ENCODE results near the gene AKNA. TPM values are rescaled to one million over a fixed set of nuclear protein-coding genes. Genes with fewer than 3 reads are reported as not detected.
"Not testable (repeated sequence)": the region's sequence is repeated elsewhere in the genome, so short reads cannot be mapped to it uniquely, and the experiment has no call there.

The AKNA gene
- total RNA-seq, 2 donors from 2014 or later, result 3.1 to 7.8 TPM

GRCh38 chr9:114336699-114337395, 50.9 kb downstream of the AKNA start:
- Histone ChIP-seq H3K4me1 (no peaks in the 10 kb centered on the region), H3K27me3 (no peaks in the 10 kb centered on the region), H3K9me3 (no peaks in the 10 kb centered on the region), H3K36me3 (peaks cover 43% of the 10 kb centered on the region), H3K27ac (no peak overlapping the region), H3K4me3 (no peak overlapping the region)
- no peak for TF ChIP-seq CTCF (IDR thresholded peaks at IDR 0.05)
- no peak for DNase-seq (ENCODE audit: low spot score)

- H3K36me3 ChIP-seq, result peaks cover 37% of the 10 kb centered on the region
- no peak for TF ChIP-seq CTCF (IDR thresholded peaks at IDR 0.05)
Observed at GRCh38 chr9:114336157-114336556, 51.6 kb downstream of the AKNA start.

GRCh38 chr9:114335745-114336144, 52.0 kb downstream of the AKNA start:
- H3K36me3 ChIP-seq, result peaks cover 33% of the 10 kb centered on the region
- H3K4me3 ChIP-seq, result no peak overlapping the region
- H3K4me1 ChIP-seq, result no peaks in the 10 kb centered on the region
- no peak for DNase-seq (ENCODE audit: low spot score)
- no peaks in the 10 kb centered on the region for H3K9me3 ChIP-seq
- no peaks in the 10 kb centered on the region for H3K27me3 ChIP-seq
- H3K27ac ChIP-seq, result no peak overlapping the region
- no peak for TF ChIP-seq CTCF (IDR thresholded peaks at IDR 0.05)

More at GRCh38 chr9:114336157-114336556, 51.6 kb downstream of the AKNA start:
- no peak for DNase-seq (ENCODE audit: low spot score)
- Histone ChIP-seq H3K27ac (no peak overlapping the region), H3K27me3 (no peaks in the 10 kb centered on the region), H3K4me3 (no peak overlapping the region), H3K9me3 (no peaks in the 10 kb centered on the region), H3K4me1 (no peaks in the 10 kb centered on the region)

- no peaks in the 10 kb centered on the region for H3K27me3 ChIP-seq
- no peak for DNase-seq (ENCODE audit: low spot score)
- no peak for TF ChIP-seq CTCF (IDR thresholded peaks at IDR 0.05)
Observed at GRCh38 chr9:114334490-114334889, 53.3 kb downstream of the AKNA start.

GRCh38 chr9:114333718-114334117, 54.1 kb downstream of the AKNA start:
- not testable (repeated sequence) for H3K9me3 ChIP-seq; H3K27ac ChIP-seq; H3K4me1 ChIP-seq; H3K27me3 ChIP-seq; H3K4me3 ChIP-seq; DNase-seq (ENCODE audit: low spot score)
- peaks cover 23% of the 10 kb centered on the region for H3K36me3 ChIP-seq

More at GRCh38 chr9:114334490-114334889, 53.3 kb downstream of the AKNA start:
- no peak overlapping the region for H3K27ac ChIP-seq
- H3K4me1 ChIP-seq, result no peaks in the 10 kb centered on the region
- no peaks in the 10 kb centered on the region for H3K9me3 ChIP-seq
- peaks cover 25% of the 10 kb centered on the region for H3K36me3 ChIP-seq
- H3K4me3 ChIP-seq, result no peak overlapping the region

GRCh38 chr9:114332474-114333040, 55.2 kb downstream of the AKNA start:
- not testable (repeated sequence) for H3K4me3 ChIP-seq; H3K27ac ChIP-seq; H3K4me1 ChIP-seq; DNase-seq (ENCODE audit: low spot score); H3K9me3 ChIP-seq; H3K27me3 ChIP-seq
- H3K36me3 ChIP-seq, result peaks cover 12% of the 10 kb centered on the region

GRCh38 chr9:114331229-114332195, 56.3 kb downstream of the AKNA start:
- not testable (repeated sequence) for H3K27me3 ChIP-seq; H3K27ac ChIP-seq; H3K9me3 ChIP-seq; H3K4me3 ChIP-seq; H3K4me1 ChIP-seq; H3K36me3 ChIP-seq; DNase-seq (ENCODE audit: low spot score)

Measured in right atrium auricular region (tissue), 2 donors.